Measurements from ENCODE around the gene DMXL1. TPM values are rescaled to one million over a fixed set of nuclear protein-coding genes. Genes with fewer than 3 reads are reported as not detected.

Gene DMXL1
- total RNA-seq, 1 donor from 2014 or later: 45.5 TPM

DNA sequence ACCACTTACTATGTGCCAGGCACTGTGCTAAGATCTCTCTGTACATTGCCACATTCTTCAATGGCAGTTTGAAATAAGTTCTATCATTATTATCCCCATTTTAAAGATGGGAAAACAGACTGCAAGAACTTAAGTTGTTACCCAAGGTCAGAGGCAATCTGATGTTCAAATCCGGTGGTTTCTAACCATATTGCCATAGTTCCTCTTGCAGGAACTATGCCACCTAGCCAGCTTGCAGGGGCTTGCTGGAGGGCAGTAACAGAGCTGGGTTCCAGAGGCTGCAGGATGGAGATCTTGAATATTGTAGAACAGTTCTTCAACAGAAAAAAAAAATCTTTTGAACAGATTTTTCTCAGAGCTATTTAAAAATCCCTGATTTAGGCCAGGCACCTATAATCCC lies 213.1 kb downstream of the DMXL1 start:
- TF ChIP-seq EZH2phosphoT487 (IDR thresholded peaks at IDR 0.05) (no peak), EZH2 (IDR thresholded peaks at IDR 0.05) (no peak)
- TF ChIP-seq, protein P1, sequence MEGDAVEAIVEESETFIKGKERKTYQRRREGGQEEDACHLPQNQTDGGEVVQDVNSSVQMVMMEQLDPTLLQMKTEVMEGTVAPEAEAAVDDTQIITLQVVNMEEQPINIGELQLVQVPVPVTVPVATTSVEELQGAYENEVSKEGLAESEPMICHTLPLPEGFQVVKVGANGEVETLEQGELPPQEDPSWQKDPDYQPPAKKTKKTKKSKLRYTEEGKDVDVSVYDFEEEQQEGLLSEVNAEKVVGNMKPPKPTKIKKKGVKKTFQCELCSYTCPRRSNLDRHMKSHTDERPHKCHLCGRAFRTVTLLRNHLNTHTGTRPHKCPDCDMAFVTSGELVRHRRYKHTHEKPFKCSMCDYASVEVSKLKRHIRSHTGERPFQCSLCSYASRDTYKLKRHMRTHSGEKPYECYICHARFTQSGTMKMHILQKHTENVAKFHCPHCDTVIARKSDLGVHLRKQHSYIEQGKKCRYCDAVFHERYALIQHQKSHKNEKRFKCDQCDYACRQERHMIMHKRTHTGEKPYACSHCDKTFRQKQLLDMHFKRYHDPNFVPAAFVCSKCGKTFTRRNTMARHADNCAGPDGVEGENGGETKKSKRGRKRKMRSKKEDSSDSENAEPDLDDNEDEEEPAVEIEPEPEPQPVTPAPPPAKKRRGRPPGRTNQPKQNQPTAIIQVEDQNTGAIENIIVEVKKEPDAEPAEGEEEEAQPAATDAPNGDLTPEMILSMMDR (IDR thresholded peaks at IDR 0.05): no peak
- H3K4me2 ChIP-seq: no peak overlapping the region
- H3F3A ChIP-seq (ENCODE audit: low read depth): no peaks in the 10 kb centered on the region
- no peaks in the 10 kb centered on the region for H3K27me3 ChIP-seq
- no peak overlapping the region for H3K4me3 ChIP-seq
- no peak overlapping the region for H3K27ac Mint-ChIP-seq
- no peaks in the 10 kb centered on the region for H3K36me3 ChIP-seq
- H3K36me3 Mint-ChIP-seq: no peaks in the 10 kb centered on the region
- H3K4me1 Mint-ChIP-seq: peaks cover 18% of the 10 kb centered on the region
- H3K79me2 ChIP-seq (ENCODE audit: low read depth): peaks cover 5% of the 10 kb centered on the region
- no peak overlapping the region for H3K27ac ChIP-seq
- H3K9me3 Mint-ChIP-seq: no peaks in the 10 kb centered on the region
- DNase-seq (ENCODE audit: low spot score): no peak
- H3K4me3 Mint-ChIP-seq: no peak overlapping the region
- H2AFZ ChIP-seq (replicated peaks): no peak overlapping the region
- H4K20me1 ChIP-seq (ENCODE audit: low read depth): no peaks in the 10 kb centered on the region
- no peaks in the 10 kb centered on the region for H3K9me3 ChIP-seq (ENCODE audit: low read depth)
- peaks cover 9% of the 10 kb centered on the region for H3K4me1 ChIP-seq
- H3K9ac ChIP-seq: no peak overlapping the region
- peaks cover 4% of the 10 kb centered on the region for H3K27me3 Mint-ChIP-seq (ENCODE audit: insufficient read depth, low read depth)

DNA sequence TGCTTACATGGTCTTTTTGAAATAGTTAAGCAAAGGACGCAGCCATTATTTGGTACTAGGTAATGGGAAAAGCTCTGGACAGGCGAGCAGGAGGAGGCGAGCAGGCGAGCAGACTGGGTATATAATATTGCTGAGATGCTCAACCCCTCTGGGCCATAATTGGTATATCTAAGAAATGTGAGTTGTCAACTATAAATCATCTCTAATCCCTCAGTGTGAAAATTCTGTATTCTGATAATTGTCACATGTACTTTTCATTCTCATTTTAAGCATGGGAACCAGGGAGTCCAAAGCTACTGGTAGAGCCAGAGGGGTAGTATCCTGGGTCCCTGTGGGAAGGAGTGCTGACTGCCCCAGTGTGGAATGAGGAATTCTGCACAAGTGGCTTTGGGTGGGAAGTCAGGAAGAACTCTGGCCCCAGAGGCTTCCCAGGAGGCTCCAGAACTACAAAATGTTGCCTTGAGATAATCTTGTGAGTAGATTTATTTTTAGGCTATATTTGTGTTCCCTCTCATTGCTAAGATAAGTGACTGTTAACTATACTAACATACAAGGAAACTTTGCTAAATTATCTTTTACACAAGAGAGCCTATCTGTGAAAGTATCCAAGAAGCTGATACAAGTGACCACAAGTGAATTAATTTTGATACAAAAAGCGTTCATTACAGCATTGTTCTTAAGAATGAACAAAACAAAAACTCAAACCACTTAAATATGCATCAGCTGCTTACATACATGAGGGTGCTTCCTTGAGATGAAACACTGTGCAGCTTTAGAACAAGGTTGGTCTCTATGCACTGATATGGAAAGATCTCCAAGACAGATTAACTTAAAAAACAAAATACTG lies 214.4 kb downstream of the DMXL1 start:
- H3K27ac ChIP-seq: no peak overlapping the region
- no peaks in the 10 kb centered on the region for H3K9me3 Mint-ChIP-seq
- H3K79me2 ChIP-seq (ENCODE audit: low read depth): peaks cover 5% of the 10 kb centered on the region
- H2AFZ ChIP-seq (replicated peaks): no peak overlapping the region
- H3K4me3 Mint-ChIP-seq: no peak overlapping the region
- no peaks in the 10 kb centered on the region for H3K36me3 ChIP-seq
- no peaks in the 10 kb centered on the region for H3F3A ChIP-seq (ENCODE audit: low read depth)
- H3K36me3 Mint-ChIP-seq: no peaks in the 10 kb centered on the region
- no peaks in the 10 kb centered on the region for H3K9me3 ChIP-seq (ENCODE audit: low read depth)
- no peak overlapping the region for H3K4me3 ChIP-seq
- TF ChIP-seq, protein P1 (IDR thresholded peaks at IDR 0.05): no peak
- TF ChIP-seq EZH2phosphoT487 (IDR thresholded peaks at IDR 0.05) (no peak), EZH2 (IDR thresholded peaks at IDR 0.05) (no peak)
- no peak for DNase-seq (ENCODE audit: low spot score)
- no peaks in the 10 kb centered on the region for H4K20me1 ChIP-seq (ENCODE audit: low read depth)
- no peak overlapping the region for H3K27ac Mint-ChIP-seq
- no peak overlapping the region for H3K9ac ChIP-seq
- H3K4me1 Mint-ChIP-seq: peaks cover 23% of the 10 kb centered on the region
- no peak overlapping the region for H3K4me2 ChIP-seq
- H3K27me3 Mint-ChIP-seq (ENCODE audit: insufficient read depth, low read depth): peaks cover 4% of the 10 kb centered on the region
- H3K27me3 ChIP-seq: no peaks in the 10 kb centered on the region
- H3K4me1 ChIP-seq: peaks cover 9% of the 10 kb centered on the region

DNA sequence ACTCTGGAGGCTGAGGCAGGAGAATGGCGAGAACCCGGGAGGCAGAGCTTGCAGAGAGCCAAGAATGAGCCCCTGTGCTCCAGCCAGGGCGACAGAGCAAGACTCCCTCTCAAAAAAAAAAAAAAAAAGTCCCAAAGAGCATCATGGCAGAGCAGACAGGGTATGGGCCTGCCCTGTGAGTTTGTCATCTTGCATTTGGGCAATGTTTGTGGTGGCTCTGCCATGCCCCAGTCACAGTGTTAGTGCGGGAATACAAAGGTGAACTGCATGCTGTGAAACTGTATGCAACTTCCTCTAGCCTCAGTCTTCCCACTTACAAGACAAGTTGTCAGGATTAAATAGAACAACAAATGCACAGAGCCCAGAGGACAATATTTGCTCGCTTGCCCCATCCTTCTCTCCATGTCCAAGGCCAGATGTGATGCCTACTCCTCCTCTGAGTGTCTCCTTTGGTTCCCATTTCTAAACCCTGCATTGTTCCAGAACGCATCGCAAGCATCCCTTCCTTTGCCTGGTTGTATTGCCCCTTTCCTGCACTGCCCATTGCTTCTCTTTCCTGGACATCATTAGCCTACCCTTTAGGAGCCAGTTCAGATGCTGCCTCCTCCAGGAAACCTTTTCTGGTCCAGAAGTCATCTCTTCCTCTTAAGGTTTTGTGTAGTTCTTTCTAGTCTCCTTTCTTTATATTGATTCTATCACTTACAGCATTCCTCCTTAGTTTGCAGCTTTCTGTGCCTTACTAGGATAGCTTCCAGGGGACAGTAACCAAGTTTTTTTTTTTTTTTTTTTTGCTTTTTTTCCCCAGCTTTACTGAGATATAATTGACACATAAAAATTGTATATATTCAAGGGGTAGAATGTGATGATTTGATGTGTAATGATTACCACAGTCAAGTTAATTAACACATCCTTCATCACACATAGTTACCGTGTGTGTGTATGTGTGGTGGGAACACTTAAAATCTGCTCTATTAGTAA lies 215.9 kb downstream of the DMXL1 start:
- H3K4me1 Mint-ChIP-seq: peaks cover 24% of the 10 kb centered on the region

More for the DNA sequence above, 215.9 kb downstream of the DMXL1 start:
- TF ChIP-seq EZH2phosphoT487 (IDR thresholded peaks at IDR 0.05) (no peak), EZH2 (IDR thresholded peaks at IDR 0.05) (no peak)
- TF ChIP-seq, protein P1 (IDR thresholded peaks at IDR 0.05): no peak
- Histone ChIP-seq H3K4me1 (peaks cover 12% of the 10 kb centered on the region), H3K9me3 (ENCODE audit: low read depth) (no peaks in the 10 kb centered on the region), H4K20me1 (ENCODE audit: low read depth) (no peaks in the 10 kb centered on the region), H3K4me3 (no peak overlapping the region), H3K9ac (no peak overlapping the region), H3K27ac (no peak overlapping the region), H3K4me2 (no peak overlapping the region), H2AFZ (replicated peaks) (no peak overlapping the region), H3F3A (ENCODE audit: low read depth) (no peaks in the 10 kb centered on the region), H3K79me2 (ENCODE audit: low read depth) (peaks cover 4% of the 10 kb centered on the region), H3K36me3 (no peaks in the 10 kb centered on the region), H3K27me3 (no peaks in the 10 kb centered on the region)
- Mint-ChIP-seq H3K9me3 (no peaks in the 10 kb centered on the region), H3K27ac (no peak overlapping the region), H3K27me3 (ENCODE audit: insufficient read depth, low read depth) (peaks cover 4% of the 10 kb centered on the region), H3K36me3 (no peaks in the 10 kb centered on the region), H3K4me3 (no peak overlapping the region)
- no peak for DNase-seq (ENCODE audit: low spot score)
